Breast epithelium (tissue), 4 donors: ENCODE measurements around the gene SEMA4D. TPM values are rescaled to one million over a fixed set of nuclear protein-coding genes. Genes with fewer than 3 reads are reported as not detected.
"Not testable (repeated sequence)": the region's sequence is repeated elsewhere in the genome, so short reads cannot be mapped to it uniquely, and the experiment has no call there.

ENCODE experiments used
- DNase-seq, 2 donors: peaks; one replicate each; pipeline ENCODE4 v3.0.0-alpha.2; 2019; ENCODE audit warnings: low spot score in 2 of 2
- H3K27ac ChIP-seq, 2 donors: fragments of 200-600 bp; sonication (generic) in 1 of 2; one replicate each; pipeline ENCODE4 v1.5.1; 2016 to 2019; ENCODE audit warnings: mild to moderate bottlenecking in 1 of 2
- H3K27me3 ChIP-seq, 2 donors: fragments of 200-600 bp; sonication (generic) in 1 of 2; one replicate each; pipeline versions ENCODE4 v1.5.1 to v1.6.0; 2017 to 2019; ENCODE audit warnings: control low read depth in 1 of 2, mild to moderate bottlenecking in 1 of 2
- H3K36me3 ChIP-seq: fragments of 200-600 bp; one replicate; pipeline ENCODE4 v1.5.1; 2019
- H3K4me1 ChIP-seq, 2 donors: fragments of 200-600 bp; sonication (generic); one replicate each; pipeline ENCODE4 v1.5.1; 2016 to 2019; ENCODE audit warnings: control low read depth in 1 of 2
- H3K4me3 ChIP-seq, 3 donors: fragments of 200-600 bp; sonication (generic); 1 replicate in 2 of 3; 2 replicates in 1 of 3; pipeline ENCODE4 v1.5.1; 2016 to 2019; ENCODE audit warnings: mild to moderate bottlenecking in 3 of 3, moderate library complexity in 2 of 3
- H3K9me3 ChIP-seq, 2 donors: fragments of 200-600 bp; sonication (generic) in 1 of 2; one replicate each; pipeline ENCODE4 v1.5.1; 2016 to 2019; ENCODE audit warnings: control low read depth in 1 of 2
- POLR2A ChIP-seq: fragments of 450-650 bp; IDR thresholded peaks from one replicate; pipeline ENCODE4 v1.6.1; 2016; ENCODE audit warnings: antibody characterized with exemption, mild to moderate bottlenecking, moderate library complexity
- POLR2AphosphoS5 ChIP-seq, 3 donors: sonication (generic); formaldehyde crosslinking; IDR thresholded peaks; one replicate each; pipeline ENCODE4 v1.6.1; 2017; ENCODE audit warnings: antibody characterized with exemption in 3 of 3
- intact Hi-C: fragments of 100-400 bp; cut with DNase I; formaldehyde crosslinking; loops from one replicate; pipeline ENCODE4 v1.15.1; 2023; ENCODE audit warnings: low total_unique reads
- total RNA-seq, 3 donors: library from RNA; depleted of rRNA; stranded (reverse); fragments of >200 nt; gene quantifications; one replicate each; pipeline ENCODE4 v1.1.0, GENCODE V29; 2016
- TF ChIP-seq, protein P1 (sequence below), 3 donors: fragments of 450-650 bp; IDR thresholded peaks; one replicate each; pipeline ENCODE4 v1.5.1; 2016 to 2017; ENCODE audit warnings: antibody characterized with exemption in 3 of 3, mild to moderate bottlenecking in 3 of 3, moderate library complexity in 3 of 3

SEMA4D gene
- total RNA-seq, 3 donors from 2014 or later, result 9.9 to 24.6 (median 16.1) TPM

DNA sequence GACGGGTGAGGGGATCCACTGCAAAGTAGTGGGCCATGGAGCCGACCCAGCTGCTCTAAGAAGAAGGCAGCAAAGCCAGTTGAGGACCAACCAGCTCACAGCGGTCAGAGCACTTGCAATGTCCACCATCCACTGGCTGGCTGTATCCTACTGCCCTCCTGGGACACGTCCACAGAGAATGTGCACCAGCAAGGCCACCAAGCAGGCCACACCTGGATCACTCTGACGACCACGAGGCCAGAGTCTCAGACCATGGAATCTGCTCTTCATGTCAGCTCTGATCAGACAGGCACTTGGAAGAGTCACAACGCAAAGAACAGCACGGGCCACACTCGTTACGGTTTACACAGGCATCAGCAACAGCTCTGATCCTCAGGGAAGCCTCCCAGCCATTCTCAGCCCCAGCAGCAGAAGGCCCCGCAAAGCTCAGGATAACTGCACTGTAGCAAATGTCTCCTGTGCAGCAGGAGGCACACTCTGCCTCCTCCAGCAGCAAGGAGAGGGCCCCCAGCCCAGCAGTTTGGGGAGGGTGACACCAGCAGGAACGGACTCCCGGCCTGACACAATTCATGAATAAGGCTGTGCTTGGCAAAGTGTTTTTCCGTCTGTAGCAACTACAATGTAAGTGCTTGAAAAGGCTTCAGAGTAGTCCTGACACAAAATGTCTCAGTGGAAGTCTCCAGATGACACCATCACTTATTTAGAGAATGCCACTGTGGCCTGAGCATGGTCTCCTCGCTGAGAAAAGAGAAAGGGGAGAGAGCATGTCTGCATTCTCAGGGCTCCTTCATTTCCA, 15.7 kb downstream of the SEMA4D start:
- peaks cover 0 to 4% of the 10 kb centered on the region in 2 donors for H3K9me3 ChIP-seq
- TF ChIP-seq, protein P1, sequence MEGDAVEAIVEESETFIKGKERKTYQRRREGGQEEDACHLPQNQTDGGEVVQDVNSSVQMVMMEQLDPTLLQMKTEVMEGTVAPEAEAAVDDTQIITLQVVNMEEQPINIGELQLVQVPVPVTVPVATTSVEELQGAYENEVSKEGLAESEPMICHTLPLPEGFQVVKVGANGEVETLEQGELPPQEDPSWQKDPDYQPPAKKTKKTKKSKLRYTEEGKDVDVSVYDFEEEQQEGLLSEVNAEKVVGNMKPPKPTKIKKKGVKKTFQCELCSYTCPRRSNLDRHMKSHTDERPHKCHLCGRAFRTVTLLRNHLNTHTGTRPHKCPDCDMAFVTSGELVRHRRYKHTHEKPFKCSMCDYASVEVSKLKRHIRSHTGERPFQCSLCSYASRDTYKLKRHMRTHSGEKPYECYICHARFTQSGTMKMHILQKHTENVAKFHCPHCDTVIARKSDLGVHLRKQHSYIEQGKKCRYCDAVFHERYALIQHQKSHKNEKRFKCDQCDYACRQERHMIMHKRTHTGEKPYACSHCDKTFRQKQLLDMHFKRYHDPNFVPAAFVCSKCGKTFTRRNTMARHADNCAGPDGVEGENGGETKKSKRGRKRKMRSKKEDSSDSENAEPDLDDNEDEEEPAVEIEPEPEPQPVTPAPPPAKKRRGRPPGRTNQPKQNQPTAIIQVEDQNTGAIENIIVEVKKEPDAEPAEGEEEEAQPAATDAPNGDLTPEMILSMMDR (IDR thresholded peaks at IDR 0.05), result no peak
- no peak for TF ChIP-seq POLR2AphosphoS5 (IDR thresholded peaks at IDR 0.05)
- TF ChIP-seq POLR2A, result no peak
- no peaks in the 10 kb centered on the region for H3K36me3 ChIP-seq
- no peaks in the 10 kb centered on the region for H3K4me1 ChIP-seq
- no peak overlapping the region for H3K4me3 ChIP-seq
- no peak for DNase-seq
- intact Hi-C loops, result no loop called here
- H3K27me3 ChIP-seq, result no peaks in the 10 kb centered on the region
- no peak overlapping the region for H3K27ac ChIP-seq

DNA sequence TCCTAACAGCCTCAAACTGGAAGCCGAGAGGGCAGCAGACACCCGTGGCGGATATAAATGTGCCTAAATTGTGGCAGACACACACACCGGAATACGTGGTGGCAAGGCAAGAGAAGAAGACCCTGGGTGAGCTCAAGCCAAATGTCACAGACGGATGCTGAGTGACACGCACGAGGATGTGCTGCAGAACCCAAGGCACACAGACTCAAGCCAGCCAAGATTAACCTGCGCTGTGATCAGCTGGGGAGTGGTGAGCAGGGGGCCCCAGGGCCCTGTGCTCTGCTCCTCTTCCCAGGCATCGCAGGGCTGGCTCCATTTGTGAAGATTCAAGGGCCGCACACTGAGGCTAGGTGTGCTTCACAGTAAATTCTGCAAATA, 16.4 kb downstream of the SEMA4D start:
- Histone ChIP-seq H3K4me3 (no peak overlapping the region), H3K27me3 (no peaks in the 10 kb centered on the region), H3K9me3 (peaks cover 0 to 4% of the 10 kb centered on the region in 2 donors), H3K27ac (no peak overlapping the region), H3K36me3 (no peaks in the 10 kb centered on the region), H3K4me1 (no peaks in the 10 kb centered on the region)
- intact Hi-C loops, result no loop called here
- TF ChIP-seq, protein P1 (IDR thresholded peaks at IDR 0.05), result no peak
- TF ChIP-seq POLR2AphosphoS5 (IDR thresholded peaks at IDR 0.05), result no peak
- no peak for TF ChIP-seq POLR2A
- no peak for DNase-seq

DNA sequence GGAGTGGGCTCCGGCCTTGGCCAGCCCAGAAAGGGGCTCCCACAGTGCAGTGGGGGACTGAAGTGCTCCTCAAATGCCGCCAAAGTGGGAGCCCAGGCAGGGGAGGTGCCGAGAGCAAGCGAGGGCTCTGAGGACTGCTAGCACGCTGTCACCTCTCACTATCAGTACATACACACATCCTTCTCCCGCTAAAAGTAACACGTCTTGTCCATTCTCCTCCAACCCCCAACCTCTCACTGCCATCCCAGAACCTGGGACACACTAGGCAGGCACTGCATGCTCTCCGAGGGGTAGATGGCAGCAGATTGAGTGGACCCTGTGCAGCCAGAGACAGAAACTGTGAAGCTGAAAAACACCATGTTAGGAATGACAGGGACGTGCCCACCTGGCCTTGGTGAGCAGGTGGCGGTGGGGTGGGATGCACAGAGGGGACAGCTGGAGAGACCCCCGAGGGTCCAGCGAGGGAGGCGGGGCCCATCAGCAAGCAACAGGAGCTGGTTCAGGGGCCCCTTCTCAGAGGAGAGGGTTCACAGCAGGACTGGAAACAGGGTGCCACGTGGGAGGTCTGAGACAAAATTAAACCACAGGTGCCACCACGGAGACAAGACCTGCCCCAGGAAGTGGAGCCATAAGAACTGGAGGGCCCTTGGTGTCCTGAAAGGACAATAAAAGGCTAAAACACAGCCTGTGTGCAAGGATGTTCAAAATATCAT, 16.9 kb downstream of the SEMA4D start:
- Histone ChIP-seq H3K4me1 (no peaks in the 10 kb centered on the region), H3K36me3 (no peaks in the 10 kb centered on the region), H3K9me3 (peaks cover 0 to 4% of the 10 kb centered on the region in 2 donors), H3K4me3 (no peak overlapping the region), H3K27me3 (no peaks in the 10 kb centered on the region), H3K27ac (no peak overlapping the region)
- TF ChIP-seq POLR2AphosphoS5 (IDR thresholded peaks at IDR 0.05) (no peak), POLR2A (no peak)
- TF ChIP-seq, protein P1 (IDR thresholded peaks at IDR 0.05), result no peak
- intact Hi-C loops, result no loop called here
- DNase-seq, result no peak

DNA sequence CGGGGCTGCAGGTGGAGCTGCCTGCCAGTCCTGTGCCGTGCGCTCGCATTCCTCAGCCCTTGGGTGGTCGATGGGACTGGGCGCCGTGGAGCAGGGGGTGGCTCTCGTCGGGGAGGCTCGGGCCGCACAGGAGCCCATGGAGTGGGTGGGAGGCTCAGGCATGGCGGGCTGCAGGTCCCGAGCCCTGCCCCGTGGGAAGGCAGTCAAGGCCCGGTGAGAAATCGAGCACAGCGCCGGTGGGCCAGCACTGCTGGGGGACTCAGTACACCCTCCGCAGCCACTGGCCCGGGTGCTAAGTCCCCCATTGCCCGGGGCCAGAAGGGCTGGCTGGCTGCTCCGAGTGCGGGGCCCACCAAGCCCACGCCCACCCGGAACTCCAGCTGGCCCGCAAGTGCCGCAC, 17.5 kb downstream of the SEMA4D start:
- H3K4me1 ChIP-seq, intact Hi-C loops, H3K4me3 ChIP-seq, H3K27ac ChIP-seq, H3K9me3 ChIP-seq, DNase-seq, H3K27me3 ChIP-seq, H3K36me3 ChIP-seq: not testable (repeated sequence)

DNA sequence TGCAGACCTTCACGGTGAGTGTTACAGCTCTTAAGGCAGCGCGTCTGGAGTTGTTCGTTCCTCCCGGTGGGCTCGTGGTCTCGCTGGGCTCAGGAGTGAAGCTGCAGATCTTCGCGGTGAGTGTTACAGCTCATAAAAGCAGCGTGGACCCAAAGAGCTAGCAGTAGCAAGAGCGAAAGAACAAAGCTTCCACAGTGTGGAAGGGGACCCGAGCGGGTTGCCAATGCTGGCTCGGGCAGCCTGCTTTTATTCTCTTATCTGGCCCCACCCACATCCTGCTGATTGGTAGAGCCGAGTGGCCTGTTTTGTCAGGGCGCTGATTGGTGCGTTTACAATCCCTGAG, 18.3 kb downstream of the SEMA4D start:
- H3K36me3 ChIP-seq, H3K27me3 ChIP-seq, H3K9me3 ChIP-seq, H3K4me1 ChIP-seq, DNase-seq, intact Hi-C loops, H3K27ac ChIP-seq, H3K4me3 ChIP-seq: not testable (repeated sequence)
